ENCODE measurements around the gene PIN1.

DNA sequence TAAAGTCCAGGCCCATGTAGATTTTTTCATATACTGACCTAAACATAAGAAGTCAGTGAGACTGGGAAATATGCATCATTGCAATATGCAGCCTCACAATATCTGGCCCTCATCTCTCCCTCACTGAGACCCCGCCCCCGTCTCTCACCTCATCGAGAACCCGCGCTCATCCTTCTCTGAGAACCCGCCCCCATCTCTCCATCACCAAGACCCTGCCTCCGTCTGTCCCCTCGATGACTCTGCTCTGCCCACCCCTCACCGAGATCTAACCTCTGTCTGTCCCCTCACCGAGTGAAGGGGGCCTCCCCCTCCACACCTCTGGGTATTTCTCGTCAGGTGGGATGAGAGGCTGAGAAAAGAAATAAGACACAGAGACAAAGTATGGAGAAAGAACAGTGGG, 46.1 kb upstream of the PIN1 start:
- no peak for TF ChIP-seq POLR2A (IDR thresholded peaks at IDR 0.05)
- TF ChIP-seq, protein P1, sequence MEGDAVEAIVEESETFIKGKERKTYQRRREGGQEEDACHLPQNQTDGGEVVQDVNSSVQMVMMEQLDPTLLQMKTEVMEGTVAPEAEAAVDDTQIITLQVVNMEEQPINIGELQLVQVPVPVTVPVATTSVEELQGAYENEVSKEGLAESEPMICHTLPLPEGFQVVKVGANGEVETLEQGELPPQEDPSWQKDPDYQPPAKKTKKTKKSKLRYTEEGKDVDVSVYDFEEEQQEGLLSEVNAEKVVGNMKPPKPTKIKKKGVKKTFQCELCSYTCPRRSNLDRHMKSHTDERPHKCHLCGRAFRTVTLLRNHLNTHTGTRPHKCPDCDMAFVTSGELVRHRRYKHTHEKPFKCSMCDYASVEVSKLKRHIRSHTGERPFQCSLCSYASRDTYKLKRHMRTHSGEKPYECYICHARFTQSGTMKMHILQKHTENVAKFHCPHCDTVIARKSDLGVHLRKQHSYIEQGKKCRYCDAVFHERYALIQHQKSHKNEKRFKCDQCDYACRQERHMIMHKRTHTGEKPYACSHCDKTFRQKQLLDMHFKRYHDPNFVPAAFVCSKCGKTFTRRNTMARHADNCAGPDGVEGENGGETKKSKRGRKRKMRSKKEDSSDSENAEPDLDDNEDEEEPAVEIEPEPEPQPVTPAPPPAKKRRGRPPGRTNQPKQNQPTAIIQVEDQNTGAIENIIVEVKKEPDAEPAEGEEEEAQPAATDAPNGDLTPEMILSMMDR (IDR thresholded peaks at IDR 0.05) = no peak
- TF ChIP-seq POLR2AphosphoS5 (IDR thresholded peaks at IDR 0.05) = no peak

Measured in prostate gland (tissue), 2 donors.